WTC11 (cell line): ENCODE measurements around the gene CRBN. TPM values are rescaled to one million over a fixed set of nuclear protein-coding genes. Genes with fewer than 3 reads are reported as not detected.

Experiments used
- ATAC-seq: fragments of 200-7000 bp; cut with Tn5 transposase; 2 replicates; pipeline ENCODE4 v1.10.0; 2021; ENCODE audit warnings: mild to moderate bottlenecking, moderate library complexity
- CTCF ChIA-PET: fragments of 300-600 bp; sonication (Branson Sonifier 250); formaldehyde crosslinking; loops from one replicate; lab custom pipeline; 2021; ENCODE audit warnings: antibody characterized with exemption; lab: Charles Lee
- POLR2A ChIA-PET: fragments of 350-600 bp; sonication (Branson Sonifier 250); formaldehyde crosslinking; loops from one replicate; lab custom pipeline; 2021; ENCODE audit warnings: antibody characterized with exemption; lab: Charles Lee
- DNase-seq: peaks from one replicate; pipeline ENCODE4 v3.0.0; 2021; ENCODE audit warnings: low spot score
- H3K27ac Mint-ChIP-seq: 2 replicates; pipeline ENCODE4 v1.8.0; 2021; ENCODE audit warnings: mixed read lengths
- H3K27me3 Mint-ChIP-seq: 2 replicates; pipeline ENCODE4 v1.8.0; 2021; ENCODE audit warnings: low read depth, mild to moderate bottlenecking, moderate library complexity, mixed read lengths
- H3K36me3 Mint-ChIP-seq: 2 replicates; pipeline ENCODE4 v1.8.0; 2021; ENCODE audit warnings: mixed read lengths
- H3K4me1 Mint-ChIP-seq: 2 replicates; pipeline ENCODE4 v1.8.0; 2022; ENCODE audit warnings: mixed read lengths
- H3K4me3 Mint-ChIP-seq: 2 replicates; pipeline ENCODE4 v1.8.0; 2021; ENCODE audit warnings: mild to moderate bottlenecking, moderate library complexity, mixed read lengths
- H3K9me3 Mint-ChIP-seq: 2 replicates; pipeline ENCODE4 v1.8.0; 2021; ENCODE audit warnings: mixed read lengths
- ATF1 ChIP-seq: sonication (generic); formaldehyde crosslinking; IDR thresholded peaks from 2 replicates; pipeline ENCODE4 v1.8.1; 2023; ENCODE audit warnings: mild to moderate bottlenecking, moderate library complexity, missing genetic modification reagents
- FOXP1 ChIP-seq: sonication (generic); formaldehyde crosslinking; IDR thresholded peaks from 2 replicates; pipeline ENCODE4 v1.8.0; 2022; ENCODE audit warnings: missing genetic modification reagents, mild to moderate bottlenecking, moderate library complexity, borderline replicate concordance
- GABPB1 ChIP-seq: sonication (generic); formaldehyde crosslinking; IDR thresholded peaks from 2 replicates; pipeline ENCODE4 v1.8.1; 2023; ENCODE audit warnings: mild to moderate bottlenecking, missing genetic modification reagents
- GTF2I ChIP-seq: fragments of 250-450 bp; sonication (Bioruptor Pico); conservative IDR thresholded peaks from 2 replicates; pipeline ENCODE4 v1.4.0; 2021; ENCODE audit warnings: mild to moderate bottlenecking
- HMGA2 ChIP-seq: fragments of 250-450 bp; sonication (Bioruptor Pico); IDR thresholded peaks from 2 replicates; pipeline ENCODE4 v1.4.0; 2021; ENCODE audit warnings: mild to moderate bottlenecking, moderate library complexity
- NR1H2 ChIP-seq: sonication (generic); formaldehyde crosslinking; IDR thresholded peaks from 2 replicates; pipeline ENCODE4 v1.9.0; 2021; ENCODE audit warnings: mild to moderate bottlenecking, moderate library complexity, missing genetic modification reagents
- NR2C2 ChIP-seq: sonication (generic); formaldehyde crosslinking; IDR thresholded peaks from 2 replicates; pipeline ENCODE4 v1.8.0; 2022; ENCODE audit warnings: mild to moderate bottlenecking, missing genetic modification reagents
- OVOL2 ChIP-seq: fragments of 250-450 bp; sonication (Bioruptor Pico); IDR thresholded peaks from 2 replicates; pipeline ENCODE4 v1.9.0; 2021; ENCODE audit warnings: mild to moderate bottlenecking, borderline replicate concordance
- PRDM15 ChIP-seq: sonication (generic); formaldehyde crosslinking; IDR thresholded peaks from 2 replicates; pipeline ENCODE4 v1.8.0; 2022; ENCODE audit warnings: missing genetic modification reagents
- PREB ChIP-seq: sonication (generic); formaldehyde crosslinking; IDR thresholded peaks from 2 replicates; pipeline ENCODE4 v1.8.1; 2022; ENCODE audit warnings: mild to moderate bottlenecking, missing genetic modification reagents, moderate library complexity, borderline replicate concordance
- RELA ChIP-seq: sonication (generic); formaldehyde crosslinking; IDR thresholded peaks from 2 replicates; pipeline ENCODE4 v1.8.1; 2022; ENCODE audit warnings: missing genetic modification reagents, mild to moderate bottlenecking, borderline replicate concordance
- TEAD1 ChIP-seq: sonication (generic); formaldehyde crosslinking; IDR thresholded peaks from 2 replicates; pipeline ENCODE4 v1.8.0; 2022; ENCODE audit warnings: mild to moderate bottlenecking, missing genetic modification reagents
- ZNF532 ChIP-seq: fragments of 250-450 bp; sonication (Bioruptor Pico); IDR thresholded peaks from 2 replicates; pipeline ENCODE4 v1.9.0; 2021; ENCODE audit warnings: mild to moderate bottlenecking, borderline replicate concordance
- total RNA-seq: library from RNA; stranded (reverse); gene quantifications from 3 replicates; pipeline ENCODE4 v1.2.3, GENCODE V29; 2021
- TF ChIP-seq, protein P1 (sequence below): sonication (generic); formaldehyde crosslinking; IDR thresholded peaks from 2 replicates; pipeline ENCODE4 v1.8.0; 2023; ENCODE audit warnings: missing genetic modification reagents, mild to moderate bottlenecking, borderline replicate concordance
- TF ChIP-seq, protein P2 (sequence below): sonication (generic); formaldehyde crosslinking; conservative IDR thresholded peaks from 2 replicates; pipeline ENCODE4 v1.8.1; 2023; ENCODE audit warnings: mild to moderate bottlenecking, low read depth, missing genetic modification reagents, moderate library complexity
- TF ChIP-seq, protein P3 (sequence below): fragments of 250-450 bp; sonication (Bioruptor Pico); conservative IDR thresholded peaks from 2 replicates; pipeline ENCODE4 v1.9.0; 2021; ENCODE audit warnings: mild to moderate bottlenecking
- TF ChIP-seq, protein P4 (sequence below): sonication (generic); formaldehyde crosslinking; IDR thresholded peaks from 2 replicates; pipeline ENCODE4 v1.8.1; 2023; ENCODE audit warnings: mild to moderate bottlenecking, missing genetic modification reagents

Gene CRBN
- total RNA-seq, 1 experiment from 2014 or later = 24.4 TPM

DNA sequence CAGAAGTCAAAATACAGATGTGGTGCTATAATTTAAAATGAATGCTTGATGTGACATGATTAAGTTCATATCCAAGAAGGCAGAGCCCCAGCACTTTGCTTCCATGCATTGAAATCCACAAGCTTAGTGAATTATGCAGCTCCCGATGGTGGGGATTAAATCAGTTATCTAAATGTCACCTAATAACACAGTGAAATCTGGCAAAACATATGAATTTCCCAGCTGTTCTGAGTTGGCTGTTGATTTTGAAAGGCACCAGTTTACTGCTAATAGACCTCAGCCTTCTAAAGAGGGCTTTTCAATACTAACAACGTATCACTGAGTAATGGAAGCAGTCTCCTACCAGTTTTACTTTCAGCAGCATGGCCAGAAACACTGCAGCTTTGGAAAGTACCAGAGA, 19.8 kb upstream of the CRBN start:
- Mint-ChIP-seq H3K4me1 (no peaks in the 10 kb centered on the region), H3K36me3 (peaks cover 3% of the 10 kb centered on the region; the same call in 1 of the 2 replicates), H3K27ac (no peak overlapping the region), H3K9me3 (peaks cover 16% of the 10 kb centered on the region)
- DNase-seq = no peak
- TF ChIP-seq ATF1 (CRISPR knock-in tag) (no peak), FOXP1 (CRISPR knock-in tag) (no peak), NR1H2 (CRISPR knock-in tag) (no peak), PREB (CRISPR knock-in tag) (no peak), NR2C2 (no peak), OVOL2 (CRISPR knock-in tag) (no peak), ZNF532 (CRISPR knock-in tag) (no peak), HMGA2 (no peak), TEAD1 (CRISPR knock-in tag) (no peak), PRDM15 (no peak), RELA (CRISPR knock-in tag) (no peak), GTF2I (CRISPR knock-in tag) (no peak), GABPB1 (no peak)
- TF ChIP-seq, protein P1, sequence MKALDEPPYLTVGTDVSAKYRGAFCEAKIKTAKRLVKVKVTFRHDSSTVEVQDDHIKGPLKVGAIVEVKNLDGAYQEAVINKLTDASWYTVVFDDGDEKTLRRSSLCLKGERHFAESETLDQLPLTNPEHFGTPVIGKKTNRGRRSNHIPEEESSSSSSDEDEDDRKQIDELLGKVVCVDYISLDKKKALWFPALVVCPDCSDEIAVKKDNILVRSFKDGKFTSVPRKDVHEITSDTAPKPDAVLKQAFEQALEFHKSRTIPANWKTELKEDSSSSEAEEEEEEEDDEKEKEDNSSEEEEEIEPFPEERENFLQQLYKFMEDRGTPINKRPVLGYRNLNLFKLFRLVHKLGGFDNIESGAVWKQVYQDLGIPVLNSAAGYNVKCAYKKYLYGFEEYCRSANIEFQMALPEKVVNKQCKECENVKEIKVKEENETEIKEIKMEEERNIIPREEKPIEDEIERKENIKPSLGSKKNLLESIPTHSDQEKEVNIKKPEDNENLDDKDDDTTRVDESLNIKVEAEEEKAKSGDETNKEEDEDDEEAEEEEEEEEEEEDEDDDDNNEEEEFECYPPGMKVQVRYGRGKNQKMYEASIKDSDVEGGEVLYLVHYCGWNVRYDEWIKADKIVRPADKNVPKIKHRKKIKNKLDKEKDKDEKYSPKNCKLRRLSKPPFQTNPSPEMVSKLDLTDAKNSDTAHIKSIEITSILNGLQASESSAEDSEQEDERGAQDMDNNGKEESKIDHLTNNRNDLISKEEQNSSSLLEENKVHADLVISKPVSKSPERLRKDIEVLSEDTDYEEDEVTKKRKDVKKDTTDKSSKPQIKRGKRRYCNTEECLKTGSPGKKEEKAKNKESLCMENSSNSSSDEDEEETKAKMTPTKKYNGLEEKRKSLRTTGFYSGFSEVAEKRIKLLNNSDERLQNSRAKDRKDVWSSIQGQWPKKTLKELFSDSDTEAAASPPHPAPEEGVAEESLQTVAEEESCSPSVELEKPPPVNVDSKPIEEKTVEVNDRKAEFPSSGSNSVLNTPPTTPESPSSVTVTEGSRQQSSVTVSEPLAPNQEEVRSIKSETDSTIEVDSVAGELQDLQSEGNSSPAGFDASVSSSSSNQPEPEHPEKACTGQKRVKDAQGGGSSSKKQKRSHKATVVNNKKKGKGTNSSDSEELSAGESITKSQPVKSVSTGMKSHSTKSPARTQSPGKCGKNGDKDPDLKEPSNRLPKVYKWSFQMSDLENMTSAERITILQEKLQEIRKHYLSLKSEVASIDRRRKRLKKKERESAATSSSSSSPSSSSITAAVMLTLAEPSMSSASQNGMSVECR = no peak
- TF ChIP-seq, protein P2, sequence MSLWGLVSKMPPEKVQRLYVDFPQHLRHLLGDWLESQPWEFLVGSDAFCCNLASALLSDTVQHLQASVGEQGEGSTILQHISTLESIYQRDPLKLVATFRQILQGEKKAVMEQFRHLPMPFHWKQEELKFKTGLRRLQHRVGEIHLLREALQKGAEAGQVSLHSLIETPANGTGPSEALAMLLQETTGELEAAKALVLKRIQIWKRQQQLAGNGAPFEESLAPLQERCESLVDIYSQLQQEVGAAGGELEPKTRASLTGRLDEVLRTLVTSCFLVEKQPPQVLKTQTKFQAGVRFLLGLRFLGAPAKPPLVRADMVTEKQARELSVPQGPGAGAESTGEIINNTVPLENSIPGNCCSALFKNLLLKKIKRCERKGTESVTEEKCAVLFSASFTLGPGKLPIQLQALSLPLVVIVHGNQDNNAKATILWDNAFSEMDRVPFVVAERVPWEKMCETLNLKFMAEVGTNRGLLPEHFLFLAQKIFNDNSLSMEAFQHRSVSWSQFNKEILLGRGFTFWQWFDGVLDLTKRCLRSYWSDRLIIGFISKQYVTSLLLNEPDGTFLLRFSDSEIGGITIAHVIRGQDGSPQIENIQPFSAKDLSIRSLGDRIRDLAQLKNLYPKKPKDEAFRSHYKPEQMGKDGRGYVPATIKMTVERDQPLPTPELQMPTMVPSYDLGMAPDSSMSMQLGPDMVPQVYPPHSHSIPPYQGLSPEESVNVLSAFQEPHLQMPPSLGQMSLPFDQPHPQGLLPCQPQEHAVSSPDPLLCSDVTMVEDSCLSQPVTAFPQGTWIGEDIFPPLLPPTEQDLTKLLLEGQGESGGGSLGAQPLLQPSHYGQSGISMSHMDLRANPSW (CRISPR knock-in tag) = no peak
- TF ChIP-seq, protein P3, sequence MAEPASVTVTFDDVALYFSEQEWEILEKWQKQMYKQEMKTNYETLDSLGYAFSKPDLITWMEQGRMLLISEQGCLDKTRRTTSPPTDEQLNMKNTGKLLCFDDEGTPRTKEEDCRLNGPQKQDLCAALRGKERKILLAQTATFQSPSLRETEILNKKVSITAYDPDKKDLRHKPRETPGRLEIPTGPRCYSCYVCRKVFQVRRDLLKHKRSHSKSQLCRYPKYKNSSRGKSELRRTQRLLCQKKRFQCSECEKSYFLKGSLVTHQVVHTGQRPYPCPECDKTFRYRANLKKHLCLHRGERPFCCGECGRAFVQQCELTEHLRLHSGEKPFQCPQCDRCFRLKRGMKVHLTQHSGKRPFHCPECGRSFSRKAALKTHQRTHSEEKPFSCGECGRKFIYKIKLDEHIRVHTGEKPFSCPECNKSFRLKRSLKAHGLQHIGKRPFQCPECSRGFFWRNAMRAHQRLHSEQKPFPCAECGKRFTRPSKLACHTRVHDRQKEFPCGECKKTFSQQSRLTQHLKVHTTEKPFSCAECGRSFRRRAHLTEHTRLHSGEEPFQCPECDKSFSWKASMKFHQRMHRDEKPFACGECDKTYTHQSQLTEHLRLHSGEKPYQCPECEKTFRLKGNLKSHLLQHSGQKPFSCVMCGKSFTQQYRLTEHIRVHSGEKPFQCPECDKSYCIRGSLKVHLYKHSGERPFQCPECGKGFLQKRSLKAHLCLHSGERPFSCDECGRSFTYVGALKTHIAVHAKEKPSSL (CRISPR knock-in tag) = no peak
- TF ChIP-seq, protein P4, sequence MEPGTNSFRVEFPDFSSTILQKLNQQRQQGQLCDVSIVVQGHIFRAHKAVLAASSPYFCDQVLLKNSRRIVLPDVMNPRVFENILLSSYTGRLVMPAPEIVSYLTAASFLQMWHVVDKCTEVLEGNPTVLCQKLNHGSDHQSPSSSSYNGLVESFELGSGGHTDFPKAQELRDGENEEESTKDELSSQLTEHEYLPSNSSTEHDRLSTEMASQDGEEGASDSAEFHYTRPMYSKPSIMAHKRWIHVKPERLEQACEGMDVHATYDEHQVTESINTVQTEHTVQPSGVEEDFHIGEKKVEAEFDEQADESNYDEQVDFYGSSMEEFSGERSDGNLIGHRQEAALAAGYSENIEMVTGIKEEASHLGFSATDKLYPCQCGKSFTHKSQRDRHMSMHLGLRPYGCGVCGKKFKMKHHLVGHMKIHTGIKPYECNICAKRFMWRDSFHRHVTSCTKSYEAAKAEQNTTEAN (CRISPR knock-in tag) = no peak
- TF ChIP-seq, all 79 proteins: peak for 0
- Mint-ChIP-seq H3K27me3 (peaks cover 7% of the 10 kb centered on the region; the same call in 1 of the 2 replicates), H3K4me3 (no peak overlapping the region)
- CTCF ChIA-PET = interaction anchor here (0.6 to 3.5 kb wide), 3 partner anchors 405 to 1090 kb away, joined by 3 to 20 read pairs (median 13); no protein-coding TSS in a partner anchor
- ATAC-seq = no peak
- POLR2A ChIA-PET = no interaction called here
